PC-3 (cell line): ENCODE results near the gene VIPR2. TPM values are rescaled to one million over a fixed set of nuclear protein-coding genes. Genes with fewer than 3 reads are reported as not detected.

ENCODE experiments used
- ATAC-seq: fragments of 200-7000 bp; cut with Tn5 transposase; 2 replicates; pipeline ENCODE4 v1.9.1; 2020; ENCODE audit warnings: mild to moderate bottlenecking, moderate library complexity
- BruUV-seq: library from RNA; stranded (reverse); fragments of 400-500 nt; replicated peaks from 2 replicates; lab custom pipeline; 2021; lab: Mats Ljungman, UMichigan
- CTCF ChIA-PET: fragments of 300-600 bp; sonication (Branson Sonifier 250); formaldehyde crosslinking; loops from one replicate; lab custom pipeline; 2022; ENCODE audit warnings: antibody characterized with exemption; lab: Charles Lee
- POLR2A ChIA-PET: fragments of 300-600 bp; sonication (Branson Sonifier 250); formaldehyde crosslinking; loops from one replicate; lab custom pipeline; 2022; ENCODE audit warnings: antibody characterized with exemption; ENCODE audit not compliant: unreplicated experiment; lab: Charles Lee
- DNase-seq: peaks from one replicate; pipeline ENCODE4 v3.0.0-alpha.2; 2015
- H2AFZ ChIP-seq: fragments of 300-600 bp; sonication (generic); 2 replicates; pipeline ENCODE4 v1.6.0; 2016; ENCODE audit warnings: antibody characterized with exemption, low read length
- H3F3A ChIP-seq: fragments of 300-600 bp; sonication (generic); one replicate; pipeline ENCODE4 v1.6.0; 2017; ENCODE audit warnings: antibody characterized with exemption, low read length, control low read depth, mild to moderate bottlenecking; ENCODE audit not compliant: unreplicated experiment
- H3K27ac ChIP-seq: fragments of 300-600 bp; sonication (generic); 2 replicates; pipeline ENCODE4 v1.5.1; 2016; ENCODE audit warnings: mild to moderate bottlenecking, low read length
- H3K27me3 ChIP-seq: fragments of 300-600 bp; sonication (generic); 2 replicates; pipeline ENCODE4 v1.6.1; 2016; ENCODE audit warnings: low read length, mixed read lengths
- H3K36me3 ChIP-seq: fragments of 300-600 bp; sonication (generic); 2 replicates; pipeline ENCODE4 v1.6.1; 2016; ENCODE audit warnings: low read depth, mixed run types, low read length, mixed read lengths
- H3K4me1 ChIP-seq: fragments of 300-600 bp; sonication (generic); 2 replicates; pipeline ENCODE4 v1.5.1; 2016; ENCODE audit warnings: low read length; ENCODE audit not compliant: insufficient read depth
- H3K4me2 ChIP-seq: fragments of 300-600 bp; sonication (generic); 2 replicates; pipeline ENCODE4 v1.6.0; 2016; ENCODE audit warnings: low read length
- H3K4me3 ChIP-seq: fragments of 300-600 bp; sonication (generic); 2 replicates; pipeline ENCODE4 v1.5.1; 2016; ENCODE audit warnings: mild to moderate bottlenecking, low read length, mixed read lengths
- H3K79me2 ChIP-seq: fragments of 300-600 bp; sonication (generic); 2 replicates; pipeline ENCODE4 v1.6.1; 2017; ENCODE audit warnings: low read length, mixed read lengths
- H3K9ac ChIP-seq: fragments of 300-600 bp; sonication (generic); 2 replicates; pipeline ENCODE4 v1.6.0; 2016; ENCODE audit warnings: mild to moderate bottlenecking, low read length
- H3K9me2 ChIP-seq: fragments of 300-600 bp; sonication (generic); replicated peaks from 2 replicates; pipeline ENCODE4 v1.6.1; 2016; ENCODE audit warnings: mixed run types, low read length, mixed read lengths
- H3K9me3 ChIP-seq: fragments of 300-600 bp; sonication (generic); 2 replicates; pipeline ENCODE4 v1.6.1; 2016; ENCODE audit warnings: low read length, mixed read lengths
- H4K20me1 ChIP-seq: fragments of 300-600 bp; sonication (generic); 2 replicates; pipeline ENCODE4 v1.6.1; 2016; ENCODE audit warnings: low read length, mixed read lengths
- EZH2 ChIP-seq: fragments of 300-600 bp; sonication (generic); IDR thresholded peaks from one replicate; pipeline ENCODE4 v1.6.1; 2017; ENCODE audit warnings: antibody characterized with exemption, mild to moderate bottlenecking, low read length; ENCODE audit not compliant: unreplicated experiment
- EZH2phosphoT487 ChIP-seq: fragments of 300-600 bp; sonication (generic); IDR thresholded peaks from 2 replicates; pipeline ENCODE4 v1.6.1; 2018; ENCODE audit warnings: mild to moderate bottlenecking, antibody characterized with exemption, low read length, borderline replicate concordance
- intact Hi-C: fragments of 100-400 bp; cut with micrococcal nuclease; formaldehyde crosslinking; loops from 2 replicates; pipeline ENCODE4 v1.9.0; 2023
- total RNA-seq: library from RNA; depleted of rRNA; stranded (reverse); fragments of >200 nt; gene quantifications from 2 replicates; pipeline ENCODE4 v1.2.3, GENCODE V29; 2014
- TF ChIP-seq, protein P1 (sequence below): fragments of 300-600 bp; sonication (generic); conservative IDR thresholded peaks from 2 replicates; pipeline ENCODE4 v1.5.1; 2017; ENCODE audit warnings: antibody characterized with exemption, low read depth, mild to moderate bottlenecking, low read length

VIPR2 gene
- total RNA-seq, 1 experiment from 2014 or later, result not detected

DNA sequence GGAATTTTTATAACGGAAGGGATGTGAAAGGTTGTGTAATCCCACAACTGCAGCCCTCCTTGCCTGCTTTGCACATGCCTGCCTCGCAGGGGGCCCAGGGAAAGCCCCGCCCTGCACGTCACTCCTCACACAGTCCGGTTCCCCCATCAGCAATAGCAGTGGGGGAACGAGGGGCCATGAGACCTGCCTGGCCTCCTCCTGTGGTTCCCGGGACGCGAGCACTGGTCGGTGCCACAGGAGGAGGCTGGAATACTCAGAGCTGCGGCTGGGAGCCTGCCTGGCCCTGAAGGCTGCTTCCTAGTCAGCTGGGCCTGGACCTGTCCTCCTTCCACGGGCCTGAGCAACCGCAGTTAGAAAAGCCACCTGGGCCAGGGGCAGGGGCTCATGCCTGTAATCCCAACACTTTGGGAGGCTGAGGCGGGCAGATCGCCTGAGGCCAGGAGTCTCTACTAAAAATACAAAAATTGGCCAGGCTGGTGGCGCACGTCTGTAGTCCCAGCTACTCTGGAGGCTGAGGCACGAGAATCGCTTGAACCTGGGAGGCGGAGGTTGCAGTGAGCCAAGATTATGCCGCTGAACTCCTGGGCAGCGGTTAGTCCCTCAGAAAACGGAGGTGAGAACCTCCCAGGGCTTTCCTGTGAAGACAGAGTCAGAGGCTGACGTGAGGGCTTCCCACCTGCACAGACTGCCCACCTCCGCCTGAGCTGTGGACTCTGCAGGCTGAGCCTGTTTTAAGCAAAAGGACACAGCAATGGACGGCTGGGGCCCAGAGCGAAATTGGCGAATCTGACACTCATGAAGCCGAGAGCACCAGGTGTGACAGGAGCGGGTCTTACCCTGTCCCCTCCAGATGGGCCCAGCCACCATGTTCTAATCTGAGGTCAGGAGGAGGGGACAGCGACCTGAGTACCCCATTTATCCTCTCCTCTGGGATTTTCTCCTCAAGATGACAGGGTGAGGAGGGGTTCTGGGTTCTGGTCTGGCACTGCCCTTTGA, 52.9 kb downstream of the VIPR2 start:
- no peaks in the 10 kb centered on the region for H3K9me3 ChIP-seq
- H3K27me3 ChIP-seq, result peaks cover 42% of the 10 kb centered on the region
- H3F3A ChIP-seq, result no peaks in the 10 kb centered on the region
- ChIA-PET POLR2A (no interaction called here), CTCF (no interaction called here)
- no peaks in the 10 kb centered on the region for H3K9me2 ChIP-seq
- intact Hi-C loops, result no loop called here
- H3K79me2 ChIP-seq, result no peaks in the 10 kb centered on the region
- H2AFZ ChIP-seq, result no peak overlapping the region
- no peak overlapping the region for H3K27ac ChIP-seq
- no peak for DNase-seq
- ATAC-seq, result no peak
- no peak overlapping the region for H3K9ac ChIP-seq
- H3K4me1 ChIP-seq, result no peaks in the 10 kb centered on the region
- BruUV-seq, result no TSS peak
- H3K4me3 ChIP-seq, result no peak overlapping the region
- TF ChIP-seq EZH2phosphoT487 (no peak), EZH2 (no peak)
- TF ChIP-seq, protein P1, sequence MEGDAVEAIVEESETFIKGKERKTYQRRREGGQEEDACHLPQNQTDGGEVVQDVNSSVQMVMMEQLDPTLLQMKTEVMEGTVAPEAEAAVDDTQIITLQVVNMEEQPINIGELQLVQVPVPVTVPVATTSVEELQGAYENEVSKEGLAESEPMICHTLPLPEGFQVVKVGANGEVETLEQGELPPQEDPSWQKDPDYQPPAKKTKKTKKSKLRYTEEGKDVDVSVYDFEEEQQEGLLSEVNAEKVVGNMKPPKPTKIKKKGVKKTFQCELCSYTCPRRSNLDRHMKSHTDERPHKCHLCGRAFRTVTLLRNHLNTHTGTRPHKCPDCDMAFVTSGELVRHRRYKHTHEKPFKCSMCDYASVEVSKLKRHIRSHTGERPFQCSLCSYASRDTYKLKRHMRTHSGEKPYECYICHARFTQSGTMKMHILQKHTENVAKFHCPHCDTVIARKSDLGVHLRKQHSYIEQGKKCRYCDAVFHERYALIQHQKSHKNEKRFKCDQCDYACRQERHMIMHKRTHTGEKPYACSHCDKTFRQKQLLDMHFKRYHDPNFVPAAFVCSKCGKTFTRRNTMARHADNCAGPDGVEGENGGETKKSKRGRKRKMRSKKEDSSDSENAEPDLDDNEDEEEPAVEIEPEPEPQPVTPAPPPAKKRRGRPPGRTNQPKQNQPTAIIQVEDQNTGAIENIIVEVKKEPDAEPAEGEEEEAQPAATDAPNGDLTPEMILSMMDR, result no peak
- H4K20me1 ChIP-seq, result no peaks in the 10 kb centered on the region
- H3K4me2 ChIP-seq, result no peak overlapping the region
- H3K36me3 ChIP-seq, result no peaks in the 10 kb centered on the region

DNA sequence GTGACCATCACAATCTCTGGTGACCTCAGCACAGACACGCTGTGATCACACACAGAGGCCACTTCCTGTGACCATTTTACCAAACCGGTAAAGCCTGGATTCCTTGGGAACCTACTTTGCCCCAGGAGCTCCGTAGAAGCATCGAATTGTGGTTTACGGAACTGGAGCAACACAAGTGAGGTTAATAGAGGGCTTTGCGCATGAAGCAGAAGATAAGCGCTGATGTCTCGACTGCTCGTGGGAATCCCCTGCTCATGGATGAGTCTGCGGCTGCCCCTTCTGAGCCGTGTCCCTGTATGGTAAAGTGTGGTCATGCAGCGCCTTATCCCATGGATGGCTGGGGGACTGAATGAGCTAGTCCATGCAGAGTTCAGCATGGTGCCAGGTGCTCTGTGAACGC, 53.6 kb downstream of the VIPR2 start:
- BruUV-seq, result no TSS peak
- Histone ChIP-seq H3K4me1 (no peaks in the 10 kb centered on the region), H3K4me2 (no peak overlapping the region), H4K20me1 (no peaks in the 10 kb centered on the region), H3K36me3 (no peaks in the 10 kb centered on the region), H2AFZ (no peak overlapping the region), H3K79me2 (no peaks in the 10 kb centered on the region), H3K9me3 (no peaks in the 10 kb centered on the region), H3K9ac (no peak overlapping the region), H3K27me3 (peaks cover 43% of the 10 kb centered on the region), H3F3A (no peaks in the 10 kb centered on the region), H3K9me2 (no peaks in the 10 kb centered on the region), H3K27ac (no peak overlapping the region), H3K4me3 (no peak overlapping the region)
- DNase-seq, result no peak
- ChIA-PET POLR2A (no interaction called here), CTCF (no interaction called here)
- TF ChIP-seq, protein P1, result no peak
- TF ChIP-seq EZH2, result no peak
- TF ChIP-seq EZH2phosphoT487, result no peak
- ATAC-seq, result no peak
- intact Hi-C loops, result no loop called here
